Epithelial cell of esophagus (primary cell): ENCODE data around the gene TMEM178B.

Experiments
- DNase-seq: peaks from one replicate; pipeline ENCODE4 v3.0.0; 2010; ENCODE audit warnings: low read depth
- H3K4me3 ChIP-seq: 2 replicates; pipeline ENCODE4 v1.5.1; 2011; ENCODE audit warnings: mild to moderate bottlenecking, low read length, control low read depth
- TF ChIP-seq, protein P1 (sequence below): IDR thresholded peaks from 2 replicates; pipeline ENCODE4 v1.5.1; 2011; ENCODE audit warnings: low read depth, mild to moderate bottlenecking, low read length, control low read depth, inconsistent platforms; ENCODE audit not compliant: insufficient read depth; ENCODE audit errors: missing control alignments

Gene TMEM178B

DNA sequence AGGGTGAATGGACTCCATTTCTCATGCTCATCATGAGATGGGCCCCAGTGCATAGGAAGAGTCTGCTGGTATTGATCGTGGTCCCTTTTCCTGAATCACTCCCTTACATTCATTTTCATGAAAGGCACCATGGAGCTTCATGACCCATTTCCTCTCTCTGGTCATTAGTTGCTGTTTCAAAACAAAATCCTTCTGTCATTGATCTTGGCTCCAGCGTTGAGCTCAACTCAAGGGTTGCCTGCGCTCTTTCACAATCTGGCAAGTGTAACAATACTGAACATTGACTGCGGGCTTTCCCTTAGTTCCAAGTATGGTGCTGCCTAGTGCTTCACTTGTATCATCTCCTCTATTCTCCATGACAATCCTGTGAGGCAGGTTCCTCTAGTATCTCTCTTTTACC is 197.6 kb downstream of the TMEM178B start:
- no peak for DNase-seq
- TF ChIP-seq, protein P1, sequence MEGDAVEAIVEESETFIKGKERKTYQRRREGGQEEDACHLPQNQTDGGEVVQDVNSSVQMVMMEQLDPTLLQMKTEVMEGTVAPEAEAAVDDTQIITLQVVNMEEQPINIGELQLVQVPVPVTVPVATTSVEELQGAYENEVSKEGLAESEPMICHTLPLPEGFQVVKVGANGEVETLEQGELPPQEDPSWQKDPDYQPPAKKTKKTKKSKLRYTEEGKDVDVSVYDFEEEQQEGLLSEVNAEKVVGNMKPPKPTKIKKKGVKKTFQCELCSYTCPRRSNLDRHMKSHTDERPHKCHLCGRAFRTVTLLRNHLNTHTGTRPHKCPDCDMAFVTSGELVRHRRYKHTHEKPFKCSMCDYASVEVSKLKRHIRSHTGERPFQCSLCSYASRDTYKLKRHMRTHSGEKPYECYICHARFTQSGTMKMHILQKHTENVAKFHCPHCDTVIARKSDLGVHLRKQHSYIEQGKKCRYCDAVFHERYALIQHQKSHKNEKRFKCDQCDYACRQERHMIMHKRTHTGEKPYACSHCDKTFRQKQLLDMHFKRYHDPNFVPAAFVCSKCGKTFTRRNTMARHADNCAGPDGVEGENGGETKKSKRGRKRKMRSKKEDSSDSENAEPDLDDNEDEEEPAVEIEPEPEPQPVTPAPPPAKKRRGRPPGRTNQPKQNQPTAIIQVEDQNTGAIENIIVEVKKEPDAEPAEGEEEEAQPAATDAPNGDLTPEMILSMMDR = no peak
- no peak overlapping the region for H3K4me3 ChIP-seq

DNA sequence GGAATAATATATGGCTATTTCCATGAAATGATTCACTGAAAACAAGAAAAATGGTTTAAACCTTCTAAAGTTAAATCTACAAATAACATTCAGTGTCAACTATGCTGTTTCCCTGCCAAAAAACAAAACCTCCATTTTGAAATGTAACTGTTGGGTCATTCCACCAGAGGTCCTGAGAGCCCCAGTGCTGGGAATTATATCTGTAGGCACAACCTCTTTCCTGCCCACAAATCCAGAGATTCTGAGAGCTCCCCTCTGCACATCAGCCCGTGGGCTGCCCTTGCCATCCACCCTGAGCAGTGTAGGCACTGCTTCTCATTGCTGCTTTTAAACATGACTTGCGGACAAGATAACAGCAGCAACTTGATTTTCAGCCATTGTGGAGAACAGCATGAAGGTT is 198.6 kb downstream of the TMEM178B start:
- TF ChIP-seq, protein P1 = no peak
- no peak overlapping the region for H3K4me3 ChIP-seq
- no peak for DNase-seq

DNA sequence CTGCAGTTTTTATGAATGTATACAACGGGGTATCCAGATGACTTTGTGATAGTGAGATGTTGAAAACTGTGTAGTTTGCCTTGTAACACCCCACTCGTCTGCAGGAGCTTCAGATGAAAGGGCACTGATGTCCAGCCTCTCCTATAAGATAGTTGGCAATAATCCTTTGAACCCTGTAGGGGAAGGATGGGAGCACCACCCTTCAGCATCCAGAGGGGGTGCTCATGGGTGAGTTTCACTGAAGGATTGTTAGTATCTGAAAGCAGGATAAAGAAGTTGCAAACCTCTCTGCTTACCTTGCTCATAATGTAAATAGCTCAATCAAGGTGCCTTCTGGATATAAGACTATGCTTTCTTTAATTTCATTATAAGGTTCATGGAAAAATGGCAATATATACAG is 201.5 kb downstream of the TMEM178B start:
- no peak overlapping the region for H3K4me3 ChIP-seq
- TF ChIP-seq, protein P1 = no peak
- DNase-seq = no peak

DNA sequence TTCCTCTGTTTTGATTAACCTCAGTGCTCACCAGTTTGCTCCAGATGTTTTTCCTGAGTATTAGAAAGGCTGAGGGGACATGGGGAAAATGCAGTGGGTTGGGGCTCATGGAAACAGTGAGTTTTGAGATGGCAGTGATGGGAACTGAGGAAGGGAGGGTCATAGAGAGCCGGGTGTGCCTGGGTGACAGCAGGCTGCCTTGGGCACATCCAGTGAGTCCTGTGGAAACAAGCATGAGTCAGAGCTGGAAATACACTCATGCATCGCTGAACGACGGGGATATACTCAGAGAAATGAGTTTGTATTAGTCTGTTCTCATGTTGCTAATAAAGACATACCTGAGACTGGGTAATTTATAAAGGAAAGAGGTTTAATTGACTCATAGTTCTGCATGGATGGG is 202.2 kb downstream of the TMEM178B start:
- TF ChIP-seq, protein P1 = no peak
- peak; percentile 31 for DNase-seq
- H3K4me3 ChIP-seq = no peak overlapping the region

DNA sequence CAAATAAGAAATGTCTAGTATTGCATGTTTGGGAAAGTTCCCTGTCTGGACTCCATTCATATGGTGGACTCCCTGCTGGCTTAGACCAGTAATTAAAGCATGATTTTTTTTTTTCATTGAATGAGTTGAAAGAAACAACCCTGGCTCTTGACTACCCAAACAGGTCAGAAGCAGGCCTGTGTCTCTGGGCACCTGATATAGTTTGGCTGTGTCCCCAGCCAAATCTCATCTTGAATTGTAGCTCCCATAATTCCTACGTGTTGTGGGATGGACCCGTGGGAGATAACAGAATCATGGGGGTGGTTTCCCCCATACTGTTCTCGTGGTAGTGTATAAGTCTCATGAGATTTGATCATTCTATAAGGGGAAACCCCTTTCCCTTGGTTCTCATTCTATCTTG is 206.2 kb downstream of the TMEM178B start:
- DNase-seq = no peak
- TF ChIP-seq, protein P1 = no peak
- H3K4me3 ChIP-seq = no peak overlapping the region

DNA sequence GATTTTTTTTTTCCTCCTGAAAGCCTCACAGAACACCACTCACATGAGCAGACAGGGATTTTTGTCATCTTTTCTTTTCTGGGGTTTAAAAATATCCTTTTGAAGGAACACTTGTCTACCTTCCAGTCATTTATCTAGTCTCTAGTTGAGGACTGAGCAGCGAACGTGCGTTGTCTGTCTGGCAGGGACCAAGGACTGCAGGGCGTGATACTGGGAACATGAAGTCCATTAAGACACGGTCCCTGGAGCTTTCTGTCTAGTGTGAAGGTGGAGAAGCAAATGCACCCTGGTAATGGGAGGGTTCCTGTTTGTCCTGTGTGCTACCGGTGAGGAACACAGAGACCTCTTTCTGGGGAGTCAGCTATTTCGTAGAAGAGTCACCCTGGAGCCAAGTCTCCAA is 207.4 kb downstream of the TMEM178B start:
- no peak overlapping the region for H3K4me3 ChIP-seq
- DNase-seq = no peak
- TF ChIP-seq, protein P1 = no peak

DNA sequence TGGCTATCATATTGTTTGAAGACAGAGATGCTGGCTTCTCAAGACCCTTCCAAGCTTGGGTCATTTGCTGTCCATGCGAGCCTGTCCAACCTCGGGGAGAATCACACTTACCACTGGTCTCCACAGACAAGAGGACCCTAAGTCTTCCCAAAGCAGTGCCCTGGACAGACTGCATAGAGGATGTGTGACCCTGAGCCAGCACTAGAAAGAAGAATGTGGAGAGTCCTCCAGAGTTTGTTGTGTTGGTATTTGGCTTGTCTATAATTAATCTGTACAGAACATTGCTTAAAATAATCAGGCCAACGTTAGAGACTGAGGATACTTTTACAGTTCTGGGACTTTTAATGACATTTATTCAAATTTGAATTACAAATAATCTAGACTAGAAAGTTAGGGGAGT is 212.7 kb downstream of the TMEM178B start:
- TF ChIP-seq, protein P1 = no peak
- no peak for DNase-seq
- no peak overlapping the region for H3K4me3 ChIP-seq
